ENCODE data around the gene ALG12. TPM values are rescaled to one million over a fixed set of nuclear protein-coding genes. Genes with fewer than 3 reads are reported as not detected.

Gene ALG12
- total and polyA plus RNA-seq, 2 of the 13 experiments (the other 11 are each of a cell fraction or from before 2014, with no cell fraction given): 7.8 to 15.8 TPM

DNA sequence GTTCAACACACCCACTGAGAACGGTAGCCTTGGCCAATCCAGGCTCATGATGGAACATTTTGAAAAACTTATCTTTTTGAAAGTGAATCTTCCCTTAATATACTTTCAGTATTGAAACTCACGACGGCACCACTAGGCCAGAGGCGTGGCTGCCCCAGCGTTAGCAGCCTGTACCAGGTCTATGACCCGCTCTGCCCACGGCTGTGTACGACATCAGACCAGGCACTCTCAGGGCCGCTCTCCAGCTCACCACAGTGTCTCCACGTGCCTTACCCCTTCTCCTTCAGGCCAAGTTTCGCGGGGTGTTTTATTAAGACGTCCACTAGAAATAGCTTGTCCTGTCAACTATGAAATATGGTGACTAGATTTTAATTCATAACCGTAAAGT, 31.2 kb downstream of the ALG12 start:
- TF ChIP-seq, protein P1, sequence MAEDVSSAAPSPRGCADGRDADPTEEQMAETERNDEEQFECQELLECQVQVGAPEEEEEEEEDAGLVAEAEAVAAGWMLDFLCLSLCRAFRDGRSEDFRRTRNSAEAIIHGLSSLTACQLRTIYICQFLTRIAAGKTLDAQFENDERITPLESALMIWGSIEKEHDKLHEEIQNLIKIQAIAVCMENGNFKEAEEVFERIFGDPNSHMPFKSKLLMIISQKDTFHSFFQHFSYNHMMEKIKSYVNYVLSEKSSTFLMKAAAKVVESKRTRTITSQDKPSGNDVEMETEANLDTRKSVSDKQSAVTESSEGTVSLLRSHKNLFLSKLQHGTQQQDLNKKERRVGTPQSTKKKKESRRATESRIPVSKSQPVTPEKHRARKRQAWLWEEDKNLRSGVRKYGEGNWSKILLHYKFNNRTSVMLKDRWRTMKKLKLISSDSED (CRISPR knock-in tag; IDR thresholded peaks at IDR 0.05): no peak
- TF ChIP-seq TCF12 (IDR thresholded peaks at IDR 0.05): no peak
- no peak for TF ChIP-seq TCF12 (CRISPR knock-in tag; IDR thresholded peaks at IDR 0.05)
- TF ChIP-seq HMG20A (CRISPR knock-in tag; IDR thresholded peaks at IDR 0.05; ENCODE audit: borderline replicate concordance): no peak
- no peak for TF ChIP-seq ZNF326 (CRISPR knock-in tag; IDR thresholded peaks at IDR 0.05; ENCODE audit: borderline replicate concordance)
- TF ChIP-seq RBM22 (optimal IDR thresholded peaks at IDR 0.05; ENCODE audit: low read length): no peak
- no peak for TF ChIP-seq JUN (CRISPR knock-in tag; IDR thresholded peaks at IDR 0.05)
- TF ChIP-seq ZNF3 (CRISPR knock-in tag; IDR thresholded peaks at IDR 0.05): no peak
- no peak for TF ChIP-seq TEAD3 (CRISPR knock-in tag; optimal IDR thresholded peaks at IDR 0.05; ENCODE audit: borderline replicate concordance)
- TF ChIP-seq RNF2 (conservative IDR thresholded peaks at IDR 0.05; ENCODE audit: low read depth): no peak
- TF ChIP-seq ZNF558 (CRISPR knock-in tag; IDR thresholded peaks at IDR 0.05; ENCODE audit: borderline replicate concordance): no peak
- TF ChIP-seq GTF3A (CRISPR knock-in tag; conservative IDR thresholded peaks at IDR 0.05): no peak
- TF ChIP-seq, protein P2, sequence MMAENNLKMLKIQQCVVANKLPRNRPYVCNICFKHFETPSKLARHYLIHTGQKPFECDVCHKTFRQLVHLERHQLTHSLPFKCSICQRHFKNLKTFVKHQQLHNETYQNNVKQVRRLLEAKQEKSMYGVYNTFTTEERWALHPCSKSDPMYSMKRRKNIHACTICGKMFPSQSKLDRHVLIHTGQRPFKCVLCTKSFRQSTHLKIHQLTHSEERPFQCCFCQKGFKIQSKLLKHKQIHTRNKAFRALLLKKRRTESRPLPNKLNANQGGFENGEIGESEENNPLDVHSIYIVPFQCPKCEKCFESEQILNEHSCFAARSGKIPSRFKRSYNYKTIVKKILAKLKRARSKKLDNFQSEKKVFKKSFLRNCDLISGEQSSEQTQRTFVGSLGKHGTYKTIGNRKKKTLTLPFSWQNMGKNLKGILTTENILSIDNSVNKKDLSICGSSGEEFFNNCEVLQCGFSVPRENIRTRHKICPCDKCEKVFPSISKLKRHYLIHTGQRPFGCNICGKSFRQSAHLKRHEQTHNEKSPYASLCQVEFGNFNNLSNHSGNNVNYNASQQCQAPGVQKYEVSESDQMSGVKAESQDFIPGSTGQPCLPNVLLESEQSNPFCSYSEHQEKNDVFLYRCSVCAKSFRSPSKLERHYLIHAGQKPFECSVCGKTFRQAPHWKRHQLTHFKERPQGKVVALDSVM (CRISPR knock-in tag; IDR thresholded peaks at IDR 0.05): no peak
- TF ChIP-seq ZBTB3 (CRISPR knock-in tag; IDR thresholded peaks at IDR 0.05; ENCODE audit: borderline replicate concordance, low read depth): no peak
- no peak for TF ChIP-seq FOSL1 (CRISPR knock-in tag; IDR thresholded peaks at IDR 0.05; ENCODE audit: borderline replicate concordance)
- no peak for ATAC-seq
- Histone ChIP-seq H3K4me2 (ENCODE audit: low read depth, low read length) (no peak overlapping the region), H3K9ac (ENCODE audit: insufficient read depth, low read depth, low read length) (no peak overlapping the region), H3K27ac (ENCODE audit: extremely low read length, insufficient read depth, low read length) (no peak overlapping the region), H3K79me2 (ENCODE audit: insufficient read depth, low read length) (peaks cover 9% of the 10 kb centered on the region), H3K4me3 (replicated peaks in 1 of 3; ENCODE audit: insufficient read depth in 1 of 3, low read depth in 2 of 3, low read length in 3 of 3) (no peak overlapping the region), H3K4me1 (ENCODE audit: insufficient read depth, low read length) (no peaks in the 10 kb centered on the region), H3K27me3 (ENCODE audit: control insufficient read depth in 1 of 2, insufficient read depth in 2 of 2, low read length in 2 of 2) (no peaks in the 10 kb centered on the region), H4K20me1 (ENCODE audit: insufficient read depth, low read length) (no peaks in the 10 kb centered on the region), H3K9me3 (ENCODE audit: low read length) (no peaks in the 10 kb centered on the region), H2AFZ (ENCODE audit: low read length) (no peak overlapping the region), H3K36me3 (replicated peaks in 1 of 2; ENCODE audit: control insufficient read depth in 1 of 2, insufficient read depth in 2 of 2, low read length in 2 of 2) (peaks cover 20 to 54% of the 10 kb centered on the region in 2 experiments)
- no peak for FAIRE-seq
- WGBS (ENCODE audit: low lambda C conversion rate): 96% methylated on average over 14 of the region's 14 CpGs
- ChIA-PET POLR2A (no interaction called here), CTCF (ENCODE audit: low intra/inter-chr PET ratio, low total read pairs) (no interaction called here)
- no TSS peak for BruUV-seq (replicated peaks)
- intact Hi-C loops (cut with micrococcal nuclease; ENCODE audit: unreplicated experiment) (no loop called here), in situ Hi-C loops (cut with HindIII; ENCODE audit: extremely low pct_ligation_motif_present, low pct_unique_long_range_greater_than_20kb) (no loop called here)
- no peak for DNase-seq (ENCODE audit: low spot score)
